ENCODE measurements around the gene RBKS. TPM values are rescaled to one million over a fixed set of nuclear protein-coding genes. Genes with fewer than 3 reads are reported as not detected.
A peak's percentile ranks its signal among the peaks of the same experiment; 100 is the strongest.

The RBKS gene
- total and polyA plus RNA-seq, 2 of the 13 experiments (the other 11 are each of a cell fraction or from before 2014, with no cell fraction given): 7.7 to 8.3 TPM

DNA sequence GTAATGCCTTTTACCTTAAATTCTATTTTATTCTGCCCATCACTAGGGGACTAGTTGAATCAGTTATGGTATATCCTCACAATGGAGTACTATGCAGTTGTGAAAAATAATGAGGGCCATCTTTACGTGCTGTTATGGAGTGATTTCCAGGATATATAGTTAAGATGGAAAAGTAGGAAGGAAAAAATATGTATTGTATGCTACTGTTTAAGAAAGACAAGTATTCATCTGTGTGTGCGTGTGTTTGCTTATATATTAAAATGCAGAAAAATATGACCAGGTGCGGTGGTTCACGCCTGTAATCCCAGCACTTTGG, 151.2 kb downstream of the RBKS start:
- no TSS peak for BruUV-seq (replicated peaks)
- H3K9me3 ChIP-seq (ENCODE audit: low read length): no peaks in the 10 kb centered on the region
- H3K36me3 ChIP-seq (replicated peaks in 1 of 2; ENCODE audit: control insufficient read depth in 1 of 2, insufficient read depth in 2 of 2, low read length in 2 of 2): no peaks in the 10 kb centered on the region
- H3K27me3 ChIP-seq (ENCODE audit: control insufficient read depth in 1 of 2, insufficient read depth in 2 of 2, low read length in 2 of 2): no peaks in the 10 kb centered on the region
- no peak overlapping the region for H3K9ac ChIP-seq (ENCODE audit: insufficient read depth, low read depth, low read length)
- peak overlapping the region; percentile 94 for H3K4me2 ChIP-seq (ENCODE audit: low read depth, low read length)
- DNase-seq (ENCODE audit: low spot score): no peak
- FAIRE-seq: no peak
- H3K27ac ChIP-seq (ENCODE audit: extremely low read length, insufficient read depth, low read length): peak overlapping the region; percentile 87
- H2AFZ ChIP-seq (ENCODE audit: low read length): no peak overlapping the region
- WGBS (ENCODE audit: low lambda C conversion rate): 87% methylated on average over 4 of the region's 4 CpGs
- POLR2A ChIA-PET: interaction anchor here (0.9 to 4.7 kb wide), 10 partner anchors 8 to 657 kb away, joined by 3 to 150 read pairs (median 5); partner anchors contain the start of genes MRPL33, SLC4A1AP and SUPT7L
- H4K20me1 ChIP-seq (ENCODE audit: insufficient read depth, low read length): no peaks in the 10 kb centered on the region
- no peaks in the 10 kb centered on the region for H3K79me2 ChIP-seq (ENCODE audit: insufficient read depth, low read length)
- no peak for ATAC-seq
- H3K4me1 ChIP-seq (ENCODE audit: insufficient read depth, low read length): peaks cover 43% of the 10 kb centered on the region
- TF ChIP-seq ZSCAN22 (CRISPR knock-in tag; IDR thresholded peaks at IDR 0.05) (0 out of 2 replicates have a peak, but pooled peaks have one; percentile 5), ZBTB46 (CRISPR knock-in tag; IDR thresholded peaks at IDR 0.05; ENCODE audit: borderline replicate concordance) (no peak)
- CTCF ChIA-PET (ENCODE audit: low intra/inter-chr PET ratio, low total read pairs): no interaction called here
- in situ Hi-C loops (cut with HindIII; ENCODE audit: extremely low pct_ligation_motif_present, low pct_unique_long_range_greater_than_20kb) (no loop called here), intact Hi-C loops (cut with micrococcal nuclease; ENCODE audit: unreplicated experiment) (loop anchor here (2.0 kb wide), 1 partner anchor 16 kb away; no protein-coding TSS in a partner anchor)
- peak overlapping the region in 2 of 3 experiments; percentile 50 to 73; a peak in 2 of 6 replicates for H3K4me3 ChIP-seq (replicated peaks in 1 of 3; ENCODE audit: insufficient read depth in 1 of 3, low read depth in 2 of 3, low read length in 3 of 3)

DNA sequence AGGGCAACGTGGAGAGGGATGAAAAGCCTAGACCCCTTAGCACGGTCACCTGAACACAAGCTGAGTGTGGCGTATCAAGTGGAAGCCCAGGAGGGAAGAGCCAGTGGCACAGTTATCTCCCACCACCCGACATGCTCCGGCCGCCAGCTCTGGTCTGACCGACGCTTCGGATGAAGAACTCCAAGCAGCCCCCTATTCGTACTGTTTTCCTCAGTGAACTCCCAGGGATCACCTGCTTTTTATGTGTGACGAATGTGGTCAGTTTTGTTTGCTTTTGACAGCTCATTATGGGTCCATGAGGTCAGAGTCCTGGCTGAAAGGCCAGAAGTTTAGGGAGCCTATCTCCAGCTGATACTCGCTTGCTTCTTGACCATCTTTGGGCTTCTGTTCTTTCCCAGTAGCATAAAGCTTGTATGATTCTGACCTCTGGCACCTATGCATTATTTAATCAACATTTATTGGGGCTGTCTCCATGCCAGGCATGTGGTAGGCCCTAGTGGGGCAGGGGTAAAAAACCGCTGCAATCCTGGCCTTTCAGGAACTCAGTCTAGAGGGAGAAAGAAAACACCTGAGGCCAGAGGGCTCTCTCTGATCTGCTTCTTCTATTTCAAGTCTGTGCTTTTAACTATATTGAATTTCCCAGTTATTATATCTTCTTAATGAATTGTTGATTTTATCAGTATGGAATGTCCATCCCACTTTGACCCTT, 151.7 kb downstream of the RBKS start:
- in situ Hi-C loops (cut with HindIII; ENCODE audit: extremely low pct_ligation_motif_present, low pct_unique_long_range_greater_than_20kb) (no loop called here), intact Hi-C loops (cut with micrococcal nuclease; ENCODE audit: unreplicated experiment) (loop anchor here (1.0 to 2.0 kb wide), 2 partner anchors 14 to 16 kb away; no protein-coding TSS in a partner anchor)
- no peaks in the 10 kb centered on the region for H3K36me3 ChIP-seq (replicated peaks in 1 of 2; ENCODE audit: control insufficient read depth in 1 of 2, insufficient read depth in 2 of 2, low read length in 2 of 2)
- 1% methylated on average over 13 of the region's 13 CpGs for WGBS (ENCODE audit: low lambda C conversion rate)
- H2AFZ ChIP-seq (ENCODE audit: low read length): peak overlapping the region; percentile 17
- peak overlapping the region; percentile 80 for H3K9ac ChIP-seq (ENCODE audit: insufficient read depth, low read depth, low read length)
- H3K79me2 ChIP-seq (ENCODE audit: insufficient read depth, low read length): no peaks in the 10 kb centered on the region
- H4K20me1 ChIP-seq (ENCODE audit: insufficient read depth, low read length): no peaks in the 10 kb centered on the region
- peak; percentile 86 for DNase-seq (ENCODE audit: low spot score)
- FAIRE-seq: peak; percentile 96
- peak overlapping the region; percentile 94 for H3K4me2 ChIP-seq (ENCODE audit: low read depth, low read length)
- CTCF ChIA-PET (ENCODE audit: low intra/inter-chr PET ratio, low total read pairs): no interaction called here
- peak; percentile 76 for ATAC-seq
- H3K27ac ChIP-seq (ENCODE audit: extremely low read length, insufficient read depth, low read length): peak overlapping the region; percentile 87
- H3K27me3 ChIP-seq (ENCODE audit: control insufficient read depth in 1 of 2, insufficient read depth in 2 of 2, low read length in 2 of 2): no peaks in the 10 kb centered on the region
- TSS peak; percentile 79 for BruUV-seq (replicated peaks)
- H3K9me3 ChIP-seq (ENCODE audit: low read length): no peaks in the 10 kb centered on the region
- POLR2A ChIA-PET: interaction anchor here (0.9 to 4.7 kb wide), 12 partner anchors 8 to 658 kb away, joined by 3 to 150 read pairs (median 4); partner anchors contain the start of genes MRPL33, SLC4A1AP and SUPT7L
- peaks cover 43% of the 10 kb centered on the region for H3K4me1 ChIP-seq (ENCODE audit: insufficient read depth, low read length)
- H3K4me3 ChIP-seq (replicated peaks in 1 of 3; ENCODE audit: insufficient read depth in 1 of 3, low read depth in 2 of 3, low read length in 3 of 3): peak overlapping the region; percentile 50 to 73 (median 52)
- TF ChIP-seq EP300 (IDR thresholded peaks at IDR 0.05; ENCODE audit: low read depth in 2 of 2, low read length in 2 of 2) (peak; percentile 11 to 48; a peak in 1 of 4 replicates), EP300 (CRISPR knock-in tag; IDR thresholded peaks at IDR 0.05; ENCODE audit: borderline replicate concordance) (0 out of 2 replicates have a peak, but pooled peaks have one; percentile 43), ISL2 (CRISPR knock-in tag; IDR thresholded peaks at IDR 0.05) (peak; percentile 11; the same call in 1 of the 2 replicates), ZNF446 (CRISPR knock-in tag; IDR thresholded peaks at IDR 0.05) (peak; percentile 42; the same call in 1 of the 2 replicates), ZNF260 (CRISPR knock-in tag; IDR thresholded peaks at IDR 0.05; ENCODE audit: borderline replicate concordance, low read depth) (0 out of 2 replicates have a peak, but pooled peaks have one; percentile 51), CREB1 (IDR thresholded peaks at IDR 0.05) (peak; percentile 80), CREB1 (CRISPR knock-in tag; IDR thresholded peaks at IDR 0.05) (peak; percentile 85), HOXA7 (CRISPR knock-in tag; IDR thresholded peaks at IDR 0.05) (no peak), ZNF44 (CRISPR knock-in tag; IDR thresholded peaks at IDR 0.05) (no peak; the same call in 1 of the 2 replicates)
- TF ChIP-seq, protein P1, sequence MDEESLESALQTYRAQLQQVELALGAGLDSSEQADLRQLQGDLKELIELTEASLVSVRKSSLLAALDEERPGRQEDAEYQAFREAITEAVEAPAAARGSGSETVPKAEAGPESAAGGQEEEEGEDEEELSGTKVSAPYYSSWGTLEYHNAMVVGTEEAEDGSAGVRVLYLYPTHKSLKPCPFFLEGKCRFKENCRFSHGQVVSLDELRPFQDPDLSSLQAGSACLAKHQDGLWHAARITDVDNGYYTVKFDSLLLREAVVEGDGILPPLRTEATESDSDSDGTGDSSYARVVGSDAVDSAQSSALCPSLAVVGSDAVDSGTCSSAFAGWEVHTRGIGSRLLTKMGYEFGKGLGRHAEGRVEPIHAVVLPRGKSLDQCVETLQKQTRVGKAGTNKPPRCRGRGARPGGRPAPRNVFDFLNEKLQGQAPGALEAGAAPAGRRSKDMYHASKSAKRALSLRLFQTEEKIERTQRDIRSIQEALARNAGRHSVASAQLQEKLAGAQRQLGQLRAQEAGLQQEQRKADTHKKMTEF (CRISPR knock-in tag; IDR thresholded peaks at IDR 0.05): 0 out of 2 replicates have a peak, but pooled peaks have one; percentile 2

All from HepG2 (cell line).